GM19452 (cell line): ENCODE results near the gene EFCAB11.
A peak's percentile ranks its signal among the peaks of the same experiment; 100 is the strongest.

ENCODE experiments used
- ATAC-seq: cut with Tn5 transposase; IDR thresholded peaks from one replicate; pipeline ENCODE4 v1.9.1; 2021; ENCODE audit not compliant: unreplicated experiment

The EFCAB11 gene

GRCh38 chr14:89827265-89827664 is 127.3 kb downstream of the EFCAB11 start:
- ATAC-seq, result no peak

DNA sequence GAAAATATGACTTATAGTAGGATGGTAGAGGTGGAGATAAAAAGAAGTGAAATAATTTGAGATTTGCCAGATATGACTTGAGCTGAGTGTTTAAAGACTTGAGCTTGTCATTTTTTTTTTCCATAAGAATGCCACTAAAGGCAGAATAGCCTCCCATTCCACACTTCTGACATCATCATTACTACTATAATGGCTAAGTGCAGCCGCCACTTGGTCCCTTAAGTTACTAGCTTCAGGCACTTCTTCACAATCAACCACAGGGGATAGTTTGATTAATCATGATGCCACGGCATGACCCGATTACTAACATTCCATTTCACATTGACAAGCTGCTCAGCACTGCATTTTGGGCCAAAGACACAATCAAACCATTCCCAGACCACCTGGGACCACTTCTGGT is 127.9 kb downstream of the EFCAB11 start:
- ATAC-seq, result no peak

- no peak for ATAC-seq
Measured at GRCh38 chr14:89823743-89824142, 130.8 kb downstream of the EFCAB11 start.

GRCh38 chr14:89814126-89814525 is 140.4 kb downstream of the EFCAB11 start:
- ATAC-seq, result no peak

DNA sequence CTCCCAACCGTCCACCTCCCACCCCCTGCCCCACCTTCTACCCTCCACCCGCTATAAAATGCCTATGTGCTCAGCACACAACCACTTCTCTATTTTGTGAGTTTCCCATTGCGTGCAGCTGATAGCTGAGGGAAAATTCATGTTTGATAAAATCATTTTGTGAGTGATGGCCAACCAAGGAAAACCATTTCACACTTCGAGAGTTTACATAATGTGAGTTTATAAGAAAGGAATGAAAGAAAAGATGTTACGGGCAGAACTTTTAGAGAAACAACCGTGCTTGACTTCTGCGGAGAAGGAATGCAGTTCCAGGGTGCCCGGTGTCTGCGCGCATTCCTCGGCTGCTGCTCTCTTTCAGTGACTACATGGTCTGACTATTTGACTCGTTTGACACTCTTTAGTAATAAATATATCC is 140.9 kb downstream of the EFCAB11 start:
- no peak for ATAC-seq

- no peak for ATAC-seq
Measured at GRCh38 chr14:89811954-89812575, 142.5 kb downstream of the EFCAB11 start.

DNA sequence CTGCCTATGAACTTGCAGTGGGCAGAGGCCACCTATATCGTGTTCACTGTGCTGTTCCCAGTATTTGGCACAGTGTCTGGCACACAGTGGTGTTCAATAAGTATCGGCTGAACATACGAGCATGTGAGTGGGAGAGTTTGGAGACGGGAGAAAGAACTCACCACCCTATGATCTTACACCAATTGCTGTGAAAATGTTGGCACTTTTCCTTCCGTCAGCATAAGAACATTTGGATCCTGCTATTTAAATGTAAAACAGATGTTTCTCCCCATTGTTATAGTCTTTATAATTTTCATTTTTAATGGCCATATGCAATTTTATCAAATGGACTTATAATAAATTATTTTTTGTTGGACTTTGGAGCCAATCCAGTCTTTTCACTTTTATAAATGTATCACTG is 144.4 kb downstream of the EFCAB11 start:
- ATAC-seq, result no peak

GRCh38 chr14:89807892-89808291 is 146.6 kb downstream of the EFCAB11 start:
- ATAC-seq, result no peak

- ATAC-seq, result no peak
Measured at GRCh38 chr14:89807151-89807550, 147.4 kb downstream of the EFCAB11 start.

GRCh38 chr14:89806451-89806850 is 148.1 kb downstream of the EFCAB11 start:
- no peak for ATAC-seq

GRCh38 chr14:89805501-89805900 is 149.0 kb downstream of the EFCAB11 start:
- no peak for ATAC-seq

DNA sequence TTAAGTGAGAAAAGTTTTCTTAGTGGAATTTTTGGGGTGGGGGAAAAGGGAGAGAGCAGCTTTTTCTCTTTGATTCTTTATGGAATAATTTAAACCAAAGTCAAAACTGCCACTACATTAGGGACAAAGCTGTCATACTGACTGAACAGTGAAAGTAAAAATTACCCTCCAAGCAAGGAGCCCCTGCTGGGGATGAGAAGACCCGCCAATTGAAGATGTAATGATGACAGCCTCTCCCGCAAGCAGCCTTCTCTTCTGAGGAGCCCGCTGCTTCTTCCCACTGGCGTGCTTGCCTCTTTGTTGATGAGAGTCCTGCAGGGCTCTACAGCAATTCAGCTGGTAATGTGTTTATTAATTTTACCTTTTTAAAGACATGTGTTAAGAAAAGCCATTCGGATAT is 151.0 kb downstream of the EFCAB11 start:
- ATAC-seq, result no peak

DNA sequence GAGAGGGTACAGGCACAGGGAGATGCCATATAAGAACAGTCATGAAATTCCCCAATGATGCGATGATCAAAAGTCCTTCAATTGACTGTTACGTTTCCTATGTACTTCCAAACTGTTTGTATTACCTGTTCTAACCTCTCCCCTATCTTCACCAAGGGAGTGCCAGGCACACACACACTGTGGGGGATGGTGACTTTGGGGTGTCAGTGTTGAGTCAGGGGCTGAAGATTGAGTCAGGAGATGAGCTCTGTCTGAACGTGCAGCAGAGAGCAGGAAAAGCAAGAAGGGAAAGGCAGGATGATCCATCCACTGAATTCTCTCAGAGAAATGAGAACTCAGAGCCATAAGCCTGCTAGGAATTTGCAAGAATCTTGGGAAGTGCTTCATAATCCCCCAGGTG is 153.4 kb downstream of the EFCAB11 start:
- no peak for ATAC-seq

DNA sequence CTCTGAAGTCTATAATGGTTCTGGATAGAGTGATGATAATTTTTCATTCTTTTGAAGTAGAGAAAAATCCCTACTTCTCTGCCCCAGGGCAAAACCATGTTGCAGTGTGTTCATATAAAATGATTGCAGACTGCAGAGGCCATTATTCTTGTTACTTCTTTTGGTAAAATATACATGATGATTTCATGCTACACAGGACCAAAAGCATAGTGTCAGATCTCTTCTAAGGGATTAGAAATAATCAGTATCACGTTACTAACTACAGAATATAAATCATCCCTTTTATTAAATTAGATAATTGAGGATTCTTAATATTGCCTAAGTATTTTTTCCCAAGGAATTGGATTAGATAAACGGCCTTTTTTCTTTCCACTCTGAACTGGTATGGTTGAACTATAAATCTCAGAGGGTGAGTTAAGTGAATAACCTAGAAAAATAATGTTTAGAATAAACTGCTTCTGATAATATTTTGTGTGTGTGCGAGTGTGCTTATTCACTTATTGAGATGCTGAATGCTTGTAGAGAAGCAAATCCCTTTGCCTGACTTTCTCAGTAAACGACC is 156.2 kb downstream of the EFCAB11 start:
- no peak for ATAC-seq

DNA sequence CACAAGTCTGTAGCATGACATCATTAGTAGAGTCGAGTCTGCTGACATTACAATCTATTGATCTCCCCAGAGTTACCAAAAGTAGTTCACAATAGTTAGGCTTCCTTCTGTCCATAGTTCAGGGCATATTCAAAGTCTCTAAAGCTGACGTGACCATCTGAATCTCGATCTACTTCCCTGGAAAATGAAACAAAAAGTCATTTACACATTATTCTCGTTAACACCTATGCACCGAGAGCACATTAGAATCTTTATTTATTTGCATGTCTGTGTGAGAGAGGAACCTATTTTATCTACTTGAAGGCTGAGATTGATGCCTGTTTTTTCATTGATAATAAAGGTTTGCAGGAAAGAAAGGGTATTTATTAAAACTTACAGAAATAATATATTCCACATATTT is 157.4 kb downstream of the EFCAB11 start:
- ATAC-seq, result peak; percentile 61

DNA sequence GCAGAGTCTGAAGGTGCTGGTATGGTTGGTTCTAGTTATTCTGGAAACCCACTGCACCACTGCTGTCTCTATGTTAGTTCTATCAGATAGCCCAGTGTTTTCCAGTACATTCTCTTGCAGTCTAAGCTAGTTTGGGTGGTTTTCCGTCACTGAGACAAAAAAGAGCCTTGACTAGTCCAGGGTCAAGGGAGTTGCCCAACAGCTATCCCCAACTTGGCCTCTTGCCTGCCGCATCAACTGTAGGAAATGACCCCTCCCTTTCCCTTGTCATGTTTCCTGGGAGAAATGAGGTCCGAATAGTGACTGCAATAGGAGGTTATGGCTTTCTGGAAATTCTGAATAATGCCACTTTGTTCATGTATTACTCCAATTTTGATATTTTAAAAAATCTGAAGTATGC is 160.4 kb downstream of the EFCAB11 start:
- no peak for ATAC-seq

- no peak for ATAC-seq
Measured at GRCh38 chr14:89793367-89793716, 161.2 kb downstream of the EFCAB11 start.

DNA sequence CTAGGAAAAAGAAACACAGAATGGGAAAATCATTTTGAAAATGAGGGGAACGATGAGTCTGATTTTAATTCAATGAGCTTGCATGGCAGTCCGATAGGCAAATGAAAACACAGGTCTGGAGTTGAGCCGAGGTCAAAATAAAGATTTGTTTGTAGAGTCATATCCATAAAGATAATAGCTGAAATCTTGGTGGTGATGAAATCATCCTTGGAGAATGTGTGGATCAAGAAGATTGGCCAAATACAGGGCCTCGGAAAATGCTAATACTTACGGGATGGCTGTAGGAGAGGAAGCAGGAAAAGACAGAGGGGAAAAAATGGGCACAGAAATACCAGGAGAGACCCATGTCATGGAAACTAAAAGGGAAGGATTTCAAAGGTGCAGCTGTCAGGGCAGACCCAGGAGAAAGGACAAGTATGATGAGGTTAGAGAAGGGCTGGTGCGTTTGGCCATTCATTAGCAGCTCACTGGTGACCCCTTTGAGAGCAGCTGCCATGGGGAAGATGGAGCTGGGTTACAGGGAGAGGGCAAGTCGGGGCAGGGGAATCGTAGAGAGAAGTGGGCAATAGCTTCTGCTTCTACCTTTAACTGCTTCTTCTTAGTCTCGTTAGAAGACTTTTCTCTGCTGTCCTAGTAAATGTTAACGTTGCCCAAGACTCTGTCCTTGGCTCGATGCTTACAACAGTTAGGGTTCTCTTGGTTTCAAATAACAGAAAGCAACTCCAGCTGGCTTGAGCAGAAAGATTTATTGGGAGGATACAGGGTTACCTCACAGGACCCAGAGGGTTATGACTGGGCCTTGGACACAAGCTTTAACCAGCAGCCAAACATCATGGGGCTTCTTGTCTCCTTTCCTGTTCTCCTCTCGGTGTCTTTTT is 161.8 kb downstream of the EFCAB11 start:
- no peak for ATAC-seq

DNA sequence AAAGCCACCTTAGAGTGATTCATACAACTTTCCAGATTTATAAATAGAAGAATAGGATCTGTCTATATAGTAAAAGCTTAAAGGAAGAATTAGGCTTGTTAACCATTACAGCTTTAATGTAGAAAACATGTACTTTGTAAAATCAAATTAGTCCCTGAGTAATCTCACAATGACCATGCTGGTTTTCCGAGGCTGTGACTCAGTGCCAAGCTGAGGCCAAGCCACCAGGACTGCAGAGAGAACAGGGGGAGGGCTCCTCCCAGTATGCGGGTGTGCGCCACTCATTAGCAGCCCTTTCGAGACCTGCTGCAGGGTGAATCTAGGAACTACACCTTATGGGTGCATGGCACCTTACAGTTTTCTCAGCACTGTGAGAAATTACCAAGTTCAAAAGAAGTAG is 167.0 kb downstream of the EFCAB11 start:
- no peak for ATAC-seq

DNA sequence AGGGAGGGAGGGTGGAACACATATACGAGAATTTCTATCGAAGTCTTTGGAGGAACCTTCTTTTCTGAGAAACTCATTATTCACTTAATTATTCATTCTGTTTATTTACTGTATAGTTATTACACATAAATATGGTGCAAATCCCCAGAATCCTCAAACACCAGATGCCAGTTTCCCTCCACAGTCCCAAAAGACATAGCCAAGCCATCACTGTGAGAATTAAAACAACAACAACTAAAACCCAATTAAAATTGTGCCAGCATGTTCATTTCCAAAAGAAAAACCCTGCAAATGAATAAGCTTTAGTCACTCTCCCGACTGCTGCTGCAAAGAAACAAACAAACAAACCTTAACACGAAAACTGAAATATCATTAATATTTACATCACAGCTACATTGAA is 173.5 kb downstream of the EFCAB11 start:
- ATAC-seq, result no peak

DNA sequence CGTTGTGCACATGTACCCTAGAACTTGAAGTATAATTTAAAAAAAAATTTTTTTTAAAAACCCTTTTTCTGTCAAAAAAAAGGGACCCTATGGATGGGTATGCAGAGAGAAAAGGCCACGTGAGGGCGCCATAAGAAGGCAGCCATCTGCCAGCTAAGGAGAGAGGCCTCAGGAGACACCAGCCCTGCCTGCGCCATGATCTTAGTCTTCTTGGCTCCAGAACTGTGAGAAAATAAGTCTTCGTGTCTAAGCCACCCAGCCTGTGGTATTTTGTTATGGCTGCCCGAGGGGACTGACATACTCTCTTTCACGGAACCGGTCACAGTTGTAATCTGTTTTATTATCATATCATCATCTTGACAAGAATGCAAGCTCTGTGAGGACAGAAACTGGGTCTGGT is 174.8 kb downstream of the EFCAB11 start:
- no peak for ATAC-seq

GRCh38 chr14:89775946-89776345 is 178.6 kb downstream of the EFCAB11 start:
- no peak for ATAC-seq
